ENCODE data around the gene PDXK.

GRCh38 chr21:43768868-43769167, 49.9 kb downstream of the PDXK start:
- TF ChIP-seq POLR2A (IDR thresholded peaks at IDR 0.05), result no peak
- TF ChIP-seq CTCF (IDR thresholded peaks at IDR 0.05), result no peak

Data from adrenal gland (tissue), 5 donors.